HFFc6 (cell line): ENCODE measurements around the gene BEND4. TPM values are rescaled to one million over a fixed set of nuclear protein-coding genes. Genes with fewer than 3 reads are reported as not detected.

Source experiments
- DNase-seq: peaks from one replicate; pipeline ENCODE4 v3.0.0-alpha.2; 2018
- H3K27ac Mint-ChIP-seq: 2 replicates; pipeline ENCODE4 v1.8.0; 2020; ENCODE audit warnings: mild to moderate bottlenecking, mixed read lengths
- H3K27me3 Mint-ChIP-seq: 2 replicates; pipeline ENCODE4 v1.8.0; 2021; ENCODE audit warnings: mild to moderate bottlenecking, moderate library complexity, mixed read lengths; ENCODE audit not compliant: insufficient read depth
- H3K36me3 Mint-ChIP-seq: 2 replicates; pipeline ENCODE4 v1.8.0; 2021; ENCODE audit warnings: low read depth, mixed read lengths
- H3K4me1 Mint-ChIP-seq: 2 replicates; pipeline ENCODE4 v1.8.0; 2020; ENCODE audit warnings: low read depth, mixed read lengths
- H3K4me3 Mint-ChIP-seq: 2 replicates; pipeline ENCODE4 v1.8.0; 2020; ENCODE audit warnings: mild to moderate bottlenecking, moderate library complexity, mixed read lengths
- H3K9me3 Mint-ChIP-seq: 2 replicates; pipeline ENCODE4 v1.8.0; 2020; ENCODE audit warnings: mild to moderate bottlenecking, mixed read lengths
- total RNA-seq, 6 experiments: library from RNA; stranded (reverse); fragmentation: NEBNext Ultra II Directional; extraction: Animal tissue kit (Norgen Biotek cat#: 25700); gene quantifications; 2 replicates in 1 of 6; 3 replicates in 5 of 6; pipeline ENCODE4 v1.2.3, GENCODE V29; 2021
- TF ChIP-seq, protein P1 (sequence below): fragments of 200-600 bp; sonication (generic); IDR thresholded peaks from 2 replicates; pipeline ENCODE4 v1.5.0; 2021; ENCODE audit warnings: antibody characterized with exemption, mild to moderate bottlenecking

BEND4 gene
- total RNA-seq, 6 experiments from 2014 or later: not detected

DNA sequence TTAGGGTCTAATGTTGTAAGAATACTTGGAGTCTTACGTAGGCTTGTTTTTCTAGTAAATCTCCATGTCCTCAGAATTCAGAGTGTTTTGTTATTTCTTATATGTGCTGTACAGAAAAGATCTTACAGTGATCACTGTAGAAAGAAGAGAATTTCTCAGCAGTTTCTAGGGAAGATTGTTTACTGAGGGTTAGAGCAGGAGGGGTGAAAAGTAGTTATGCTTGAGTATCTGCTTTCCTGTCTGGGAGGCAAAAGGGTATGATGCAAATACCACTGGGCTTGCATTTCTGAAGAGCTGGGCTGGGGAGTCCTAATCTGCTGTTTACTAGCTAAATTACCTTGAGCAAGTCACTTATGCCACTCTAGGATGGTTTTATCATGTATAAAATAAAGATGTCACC lies 78.2 kb downstream of the BEND4 start:
- H3K4me3 Mint-ChIP-seq: no peak overlapping the region
- no peaks in the 10 kb centered on the region for H3K9me3 Mint-ChIP-seq
- no peak for DNase-seq
- peaks cover 13% of the 10 kb centered on the region for H3K36me3 Mint-ChIP-seq
- no peak overlapping the region for H3K27ac Mint-ChIP-seq
- no peaks in the 10 kb centered on the region for H3K27me3 Mint-ChIP-seq
- no peaks in the 10 kb centered on the region for H3K4me1 Mint-ChIP-seq
- TF ChIP-seq, protein P1, sequence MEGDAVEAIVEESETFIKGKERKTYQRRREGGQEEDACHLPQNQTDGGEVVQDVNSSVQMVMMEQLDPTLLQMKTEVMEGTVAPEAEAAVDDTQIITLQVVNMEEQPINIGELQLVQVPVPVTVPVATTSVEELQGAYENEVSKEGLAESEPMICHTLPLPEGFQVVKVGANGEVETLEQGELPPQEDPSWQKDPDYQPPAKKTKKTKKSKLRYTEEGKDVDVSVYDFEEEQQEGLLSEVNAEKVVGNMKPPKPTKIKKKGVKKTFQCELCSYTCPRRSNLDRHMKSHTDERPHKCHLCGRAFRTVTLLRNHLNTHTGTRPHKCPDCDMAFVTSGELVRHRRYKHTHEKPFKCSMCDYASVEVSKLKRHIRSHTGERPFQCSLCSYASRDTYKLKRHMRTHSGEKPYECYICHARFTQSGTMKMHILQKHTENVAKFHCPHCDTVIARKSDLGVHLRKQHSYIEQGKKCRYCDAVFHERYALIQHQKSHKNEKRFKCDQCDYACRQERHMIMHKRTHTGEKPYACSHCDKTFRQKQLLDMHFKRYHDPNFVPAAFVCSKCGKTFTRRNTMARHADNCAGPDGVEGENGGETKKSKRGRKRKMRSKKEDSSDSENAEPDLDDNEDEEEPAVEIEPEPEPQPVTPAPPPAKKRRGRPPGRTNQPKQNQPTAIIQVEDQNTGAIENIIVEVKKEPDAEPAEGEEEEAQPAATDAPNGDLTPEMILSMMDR: no peak

DNA sequence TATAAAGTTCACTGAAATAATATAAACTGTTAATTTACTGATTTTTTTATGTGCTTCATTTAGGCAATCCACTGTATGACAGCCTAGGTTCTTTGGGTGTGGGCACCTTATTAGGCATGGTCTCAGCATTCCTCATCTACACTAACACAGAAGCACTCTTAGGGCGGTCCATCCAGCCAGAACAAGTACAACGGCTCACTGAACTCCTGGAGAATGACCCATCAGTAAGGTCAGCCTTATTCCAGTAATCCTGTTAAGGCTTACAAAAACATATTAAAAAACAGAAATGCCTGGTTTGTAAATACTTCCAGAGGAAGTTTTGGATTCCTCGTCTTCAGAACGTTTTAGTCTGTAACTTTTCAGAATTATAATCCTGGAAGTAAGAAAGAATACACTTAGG lies 82.0 kb downstream of the BEND4 start:
- H3K36me3 Mint-ChIP-seq: 0 out of 2 replicates have a peak, but pooled peaks cover 3% of the 10 kb centered on the region
- no peak overlapping the region for H3K4me3 Mint-ChIP-seq
- H3K9me3 Mint-ChIP-seq: no peaks in the 10 kb centered on the region
- TF ChIP-seq, protein P1: no peak
- H3K27ac Mint-ChIP-seq: no peak overlapping the region
- no peaks in the 10 kb centered on the region for H3K27me3 Mint-ChIP-seq
- no peaks in the 10 kb centered on the region for H3K4me1 Mint-ChIP-seq
- DNase-seq: no peak

DNA sequence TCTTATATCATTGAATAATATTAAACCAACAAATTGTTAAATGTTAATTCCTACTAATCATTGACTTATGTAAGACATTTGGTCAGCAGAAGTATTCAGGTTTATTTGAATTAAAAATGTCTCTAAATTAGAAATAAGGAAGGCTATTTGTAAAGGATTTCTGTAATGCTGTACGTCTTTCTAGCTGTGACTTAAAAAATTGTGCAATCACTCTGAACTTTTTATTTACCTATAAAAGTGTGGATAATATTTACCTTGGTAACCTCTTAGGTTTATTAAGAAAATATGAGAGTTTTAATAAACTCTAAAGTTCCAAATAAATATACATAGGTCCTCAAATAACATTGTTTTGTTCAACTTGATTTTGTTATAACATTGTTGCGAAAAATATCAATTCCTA lies 85.2 kb downstream of the BEND4 start:
- Mint-ChIP-seq H3K9me3 (no peaks in the 10 kb centered on the region), H3K27ac (no peak overlapping the region), H3K36me3 (no peaks in the 10 kb centered on the region), H3K27me3 (no peaks in the 10 kb centered on the region), H3K4me3 (no peak overlapping the region), H3K4me1 (no peaks in the 10 kb centered on the region)
- TF ChIP-seq, protein P1: no peak
- DNase-seq: no peak

DNA sequence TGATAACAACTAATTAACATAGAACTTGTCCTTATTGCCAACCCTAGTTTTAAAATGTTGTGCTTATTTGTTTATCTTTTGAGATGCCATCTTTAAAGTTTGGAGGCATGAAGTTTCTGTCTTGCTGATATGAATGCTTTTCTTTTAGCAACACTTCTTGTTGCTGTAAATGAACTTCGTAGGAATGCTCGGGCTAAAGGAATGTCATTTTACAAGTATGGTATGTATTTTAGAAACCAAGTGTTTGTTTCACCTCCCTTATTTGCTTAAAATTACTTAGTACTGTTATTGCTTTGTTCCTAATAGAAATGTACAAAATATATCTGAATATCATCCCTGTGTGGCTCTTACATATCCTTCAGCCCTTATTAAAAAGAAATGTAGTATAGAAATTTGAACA lies 86.1 kb downstream of the BEND4 start:
- Mint-ChIP-seq H3K36me3 (no peaks in the 10 kb centered on the region), H3K27me3 (no peaks in the 10 kb centered on the region), H3K9me3 (no peaks in the 10 kb centered on the region), H3K4me3 (no peak overlapping the region), H3K4me1 (no peaks in the 10 kb centered on the region), H3K27ac (no peak overlapping the region)
- TF ChIP-seq, protein P1: no peak
- no peak for DNase-seq

Other genes starting within 250 kb of the BEND4 start
- gene TMEM33, start 217.2 kb downstream of the BEND4 start, total RNA-seq: 10 to 100 TPM; 48.7 to 74.4 (median 62.9) TPM
- gene DCAF4L1, start 170.9 kb downstream of the BEND4 start, total RNA-seq: under 1 TPM in 3 of 6 experiments, not detected in 3; 0.02 to 0.06 (median 0.05) TPM
- 10 to 100 TPM; 69.9 to 73.3 (median 70.3) TPM for gene SLC30A9, start 162.1 kb downstream of the BEND4 start, total RNA-seq
- gene SHISA3, start 244.8 kb upstream of the BEND4 start, total RNA-seq: not detected